SK-N-SH (cell line): ENCODE data around the gene CEP170B.
"Not testable (repeated sequence)": the region's sequence is repeated elsewhere in the genome, so short reads cannot be mapped to it uniquely, and the experiment has no call there.

Source experiments
- CTCF ChIP-seq: fragments of 200-600 bp; sonication (generic); IDR thresholded peaks from 2 replicates; pipeline ENCODE4 v1.6.1; 2017; ENCODE audit warnings: antibody characterized with exemption, mild to moderate bottlenecking, moderate library complexity
- ELF1 ChIP-seq: IDR thresholded peaks from 2 replicates; pipeline ENCODE4 v1.4.0; 2012
- FOXJ3 ChIP-seq: sonication (generic); formaldehyde crosslinking; IDR thresholded peaks from 2 replicates; pipeline ENCODE4 v1.5.1; 2020; ENCODE audit warnings: mild to moderate bottlenecking, missing genetic modification reagents
- POLR2AphosphoS5 ChIP-seq: IDR thresholded peaks from 2 replicates; pipeline ENCODE4 v1.6.1; 2012; ENCODE audit warnings: low read depth, low read length
- RAD21 ChIP-seq: IDR thresholded peaks from 2 replicates; pipeline ENCODE4 v1.6.1; 2012; ENCODE audit warnings: mild to moderate bottlenecking, low read length
- RFX5 ChIP-seq: IDR thresholded peaks from 2 replicates; pipeline ENCODE4 v1.6.1; 2012; ENCODE audit warnings: mild to moderate bottlenecking, improper control_type of control experiment, low read length
- YY1 ChIP-seq: IDR thresholded peaks from 2 replicates; pipeline ENCODE4 v1.4.0; 2012; ENCODE audit warnings: low read depth, mild to moderate bottlenecking

- TF ChIP-seq YY1; CTCF; RAD21; RFX5; ELF1; FOXJ3 (CRISPR knock-in tag); POLR2AphosphoS5: not testable (repeated sequence)
Observed at GRCh38 chr14:104943216-104944015, 78.3 kb downstream of the CEP170B start.
